NB4 (cell line): ENCODE measurements around the gene POLR2F.

Experiments
- MYC ChIP-seq: IDR thresholded peaks from 2 replicates; pipeline ENCODE4 v1.6.1; 2011; ENCODE audit warnings: low read depth, low read length
- POLR2A ChIP-seq: IDR thresholded peaks from 2 replicates; pipeline ENCODE4 v1.6.1; 2011; ENCODE audit warnings: mild to moderate bottlenecking; ENCODE audit not compliant: insufficient read length; ENCODE audit errors: extremely low read depth
- TF ChIP-seq, protein P1 (sequence below): IDR thresholded peaks from one replicate; pipeline ENCODE4 v1.5.1; 2012; ENCODE audit warnings: low read depth, low read length

DNA sequence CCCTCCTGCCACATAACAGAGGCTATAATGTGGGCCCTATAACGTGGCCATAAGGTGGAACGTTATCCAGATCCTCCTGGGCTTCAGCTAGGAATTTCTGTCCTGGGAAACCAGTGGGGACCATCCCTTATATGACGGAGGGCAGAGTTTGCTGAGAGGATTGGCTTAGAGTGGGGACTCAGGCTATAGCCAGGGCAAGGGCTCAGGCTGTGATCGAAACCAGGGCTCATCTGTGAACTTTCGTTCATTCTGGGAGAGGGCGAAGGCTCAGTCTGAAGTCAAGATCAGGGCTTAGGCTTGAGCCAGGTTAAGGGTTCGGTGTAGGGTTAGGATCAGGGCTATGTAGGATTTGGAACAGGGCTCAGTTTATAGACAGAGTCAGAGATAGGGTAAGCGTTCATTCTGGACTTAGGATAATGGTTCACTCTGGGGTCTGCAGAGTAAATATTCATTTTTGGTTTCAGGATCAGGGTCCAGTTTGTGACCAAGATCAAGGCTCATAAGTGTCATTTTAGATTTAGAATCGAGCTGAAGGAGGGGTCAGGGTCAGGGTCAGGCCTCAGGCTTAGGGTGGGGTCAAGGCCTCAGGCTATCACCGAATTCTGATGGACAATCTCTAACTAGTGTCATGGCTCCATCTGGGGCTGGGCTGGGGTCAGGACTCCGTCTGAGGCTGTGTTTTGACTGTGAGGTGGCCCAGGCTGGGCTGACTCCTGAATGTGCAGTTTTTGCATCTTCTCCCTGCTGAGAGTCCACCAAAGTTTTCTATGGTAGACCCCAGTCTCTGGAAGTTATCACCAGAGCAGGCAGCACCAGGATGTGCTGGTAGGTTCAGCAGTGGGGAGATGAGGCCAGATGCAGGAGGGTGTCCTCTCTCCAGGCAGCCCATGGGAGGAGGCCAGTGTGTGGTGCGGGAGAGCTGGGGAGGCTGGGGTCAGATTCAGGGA is 64.7 kb downstream of the POLR2F start:
- TF ChIP-seq, protein P1, sequence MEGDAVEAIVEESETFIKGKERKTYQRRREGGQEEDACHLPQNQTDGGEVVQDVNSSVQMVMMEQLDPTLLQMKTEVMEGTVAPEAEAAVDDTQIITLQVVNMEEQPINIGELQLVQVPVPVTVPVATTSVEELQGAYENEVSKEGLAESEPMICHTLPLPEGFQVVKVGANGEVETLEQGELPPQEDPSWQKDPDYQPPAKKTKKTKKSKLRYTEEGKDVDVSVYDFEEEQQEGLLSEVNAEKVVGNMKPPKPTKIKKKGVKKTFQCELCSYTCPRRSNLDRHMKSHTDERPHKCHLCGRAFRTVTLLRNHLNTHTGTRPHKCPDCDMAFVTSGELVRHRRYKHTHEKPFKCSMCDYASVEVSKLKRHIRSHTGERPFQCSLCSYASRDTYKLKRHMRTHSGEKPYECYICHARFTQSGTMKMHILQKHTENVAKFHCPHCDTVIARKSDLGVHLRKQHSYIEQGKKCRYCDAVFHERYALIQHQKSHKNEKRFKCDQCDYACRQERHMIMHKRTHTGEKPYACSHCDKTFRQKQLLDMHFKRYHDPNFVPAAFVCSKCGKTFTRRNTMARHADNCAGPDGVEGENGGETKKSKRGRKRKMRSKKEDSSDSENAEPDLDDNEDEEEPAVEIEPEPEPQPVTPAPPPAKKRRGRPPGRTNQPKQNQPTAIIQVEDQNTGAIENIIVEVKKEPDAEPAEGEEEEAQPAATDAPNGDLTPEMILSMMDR: no peak
- TF ChIP-seq POLR2A (no peak), MYC (no peak)
